Peyer's patch (tissue), 4 donors: Measurements from ENCODE around the gene SLC66A1.

ENCODE experiments used
- CTCF ChIP-seq, 6 experiments: fragments of 450-650 bp in 4 of 6; fragments of 200-600 bp in 2 of 6; sonication (generic) in 1 of 6; IDR thresholded peaks; one replicate each; pipeline ENCODE4 v1.5.1; 2017 to 2019; ENCODE audit warnings: antibody characterized with exemption in 6 of 6, mild to moderate bottlenecking in 3 of 6, moderate library complexity in 1 of 6
- POLR2A ChIP-seq, 2 donors: fragments of 450-650 bp; IDR thresholded peaks; one replicate each; pipeline ENCODE4 v1.5.1; 2017; ENCODE audit warnings: antibody characterized with exemption in 2 of 2, mild to moderate bottlenecking in 2 of 2, moderate library complexity in 2 of 2

- TF ChIP-seq CTCF (IDR thresholded peaks at IDR 0.05) (no peak), POLR2A (IDR thresholded peaks at IDR 0.05) (no peak)
Observed at GRCh38 chr1:19360432-19360831, 48.3 kb downstream of the SLC66A1 start.
